Tibial artery (tissue), 4 donors: ENCODE results near the gene NDUFV1.
"Not testable (repeated sequence)": the region's sequence is repeated elsewhere in the genome, so short reads cannot be mapped to it uniquely, and the experiment has no call there.

Source experiments
- DNase-seq, 2 donors: peaks; one replicate each; pipeline ENCODE4 v3.0.0-alpha.2; 2019
- H3K27ac ChIP-seq, 2 donors: fragments of 200-600 bp; sonication (generic) in 1 of 2; 1 replicate in 1 of 2; 2 replicates in 1 of 2; pipeline ENCODE4 v1.5.1; 2018 to 2019; ENCODE audit warnings: mild to moderate bottlenecking in 1 of 2
- H3K27me3 ChIP-seq, 2 donors: fragments of 200-600 bp; sonication (generic) in 1 of 2; one replicate each; pipeline versions ENCODE4 v1.5.1 to v1.6.0; 2016 to 2019
- H3K36me3 ChIP-seq, 3 donors: fragments of 200-600 bp; sonication (generic) in 2 of 3; one replicate each; pipeline ENCODE4 v1.5.1; 2016 to 2019; ENCODE audit warnings: mild to moderate bottlenecking in 2 of 3
- H3K4me1 ChIP-seq, 4 donors: fragments of 200-600 bp; sonication (generic) in 2 of 4; 1 replicate in 3 of 4; 2 replicates in 1 of 4; pipeline ENCODE4 v1.5.1; 2016 to 2019
- H3K4me3 ChIP-seq, 2 donors: fragments of 200-600 bp; sonication (generic) in 1 of 2; 1 replicate in 1 of 2; 2 replicates in 1 of 2; pipeline ENCODE4 v1.5.1; 2018 to 2019; ENCODE audit warnings: mild to moderate bottlenecking in 2 of 2
- H3K9me3 ChIP-seq, 3 donors: fragments of 200-600 bp; sonication (generic) in 1 of 3; one replicate each; pipeline ENCODE4 v1.5.1; 2016 to 2019
- CTCF ChIP-seq, 2 experiments: fragments of 200-600 bp in 1 of 2; fragments of 450-650 bp in 1 of 2; IDR thresholded peaks; one replicate each; pipeline ENCODE4 v1.5.1; 2017 to 2019; ENCODE audit warnings: antibody characterized with exemption in 2 of 2, mild to moderate bottlenecking in 1 of 2, moderate library complexity in 1 of 2
- intact Hi-C: fragments of 100-400 bp; cut with DNase I; formaldehyde crosslinking; loops from one replicate; pipeline ENCODE4 v1.15.0; 2023; ENCODE audit warnings: low total_unique reads

The NDUFV1 gene

GRCh38 chr11:67584205-67584880 is 22.4 kb upstream of the NDUFV1 start:
- peaks cover 0 to 27% (median 18%) of the 10 kb centered on the region in 4 donors for H3K4me1 ChIP-seq
- peak overlapping the region; percentile 95 to 99 for H3K27ac ChIP-seq
- intact Hi-C loops: no loop called here
- peak; percentile 86 to 92 for DNase-seq
- no peak for TF ChIP-seq CTCF (IDR thresholded peaks at IDR 0.05)
- no peaks in the 10 kb centered on the region for H3K27me3 ChIP-seq
- H3K4me3 ChIP-seq: peak overlapping the region; percentile 69 to 83
- H3K9me3 ChIP-seq: no peaks in the 10 kb centered on the region
- peaks cover 0 to 49% (median 30%) of the 10 kb centered on the region in 3 donors for H3K36me3 ChIP-seq

- H3K4me1 ChIP-seq: peaks cover 0 to 27% (median 18%) of the 10 kb centered on the region in 4 donors
- intact Hi-C loops: no loop called here
- H3K4me3 ChIP-seq: peak overlapping the region; percentile 69 to 83
Observed at GRCh38 chr11:67584881-67585873, 21.6 kb upstream of the NDUFV1 start.

GRCh38 chr11:67585911-67586310 is 20.8 kb upstream of the NDUFV1 start:
- H3K4me1 ChIP-seq: peaks cover 0 to 27% (median 18%) of the 10 kb centered on the region in 4 donors
- intact Hi-C loops: no loop called here

More at GRCh38 chr11:67584881-67585873, 21.6 kb upstream of the NDUFV1 start:
- peak overlapping the region; percentile 95 to 99 for H3K27ac ChIP-seq
- peaks cover 0 to 53% (median 30%) of the 10 kb centered on the region in 3 donors for H3K36me3 ChIP-seq
- TF ChIP-seq CTCF (IDR thresholded peaks at IDR 0.05): no peak
- H3K27me3 ChIP-seq: no peaks in the 10 kb centered on the region
- H3K9me3 ChIP-seq: no peaks in the 10 kb centered on the region
- DNase-seq: no peak

GRCh38 chr11:67586568-67587250 is 20.0 kb upstream of the NDUFV1 start:
- Histone ChIP-seq H3K9me3 (no peaks in the 10 kb centered on the region), H3K4me3 (no peak overlapping the region), H3K36me3 (peaks cover 0 to 54% (median 30%) of the 10 kb centered on the region in 3 donors), H3K4me1 (peaks cover 0 to 27% (median 18%) of the 10 kb centered on the region in 4 donors), H3K27ac (no peak overlapping the region), H3K27me3 (no peaks in the 10 kb centered on the region)
- no peak for TF ChIP-seq CTCF (IDR thresholded peaks at IDR 0.05)
- DNase-seq: no peak
- intact Hi-C loops: no loop called here

More at GRCh38 chr11:67585911-67586310, 20.8 kb upstream of the NDUFV1 start:
- no peak for TF ChIP-seq CTCF (IDR thresholded peaks at IDR 0.05)
- H3K4me3 ChIP-seq: no peak overlapping the region
- peaks cover 0 to 54% (median 30%) of the 10 kb centered on the region in 3 donors for H3K36me3 ChIP-seq
- no peaks in the 10 kb centered on the region for H3K27me3 ChIP-seq
- no peaks in the 10 kb centered on the region for H3K9me3 ChIP-seq
- DNase-seq: no peak
- peak overlapping the region in 1 of 2 donors; percentile 95 for H3K27ac ChIP-seq

GRCh38 chr11:67588136-67588503 is 18.6 kb upstream of the NDUFV1 start:
- Histone ChIP-seq H3K27ac (no peak overlapping the region), H3K27me3 (no peaks in the 10 kb centered on the region), H3K36me3 (peaks cover 0 to 54% (median 30%) of the 10 kb centered on the region in 3 donors), H3K4me3 (no peak overlapping the region), H3K9me3 (no peaks in the 10 kb centered on the region), H3K4me1 (peaks cover 0 to 22% (median 17%) of the 10 kb centered on the region in 4 donors)
- TF ChIP-seq CTCF (IDR thresholded peaks at IDR 0.05): no peak
- no peak for DNase-seq
- intact Hi-C loops: no loop called here

GRCh38 chr11:67588899-67589415 is 17.8 kb upstream of the NDUFV1 start:
- H3K4me1 ChIP-seq: peaks cover 0 to 30% (median 24%) of the 10 kb centered on the region in 4 donors
- H3K9me3 ChIP-seq, H3K27ac ChIP-seq, DNase-seq, H3K4me3 ChIP-seq, intact Hi-C loops, H3K27me3 ChIP-seq: not testable (repeated sequence)
- H3K36me3 ChIP-seq: peaks cover 0 to 54% (median 30%) of the 10 kb centered on the region in 3 donors
